ENCODE results near the gene RXFP2. TPM values are rescaled to one million over a fixed set of nuclear protein-coding genes. Genes with fewer than 3 reads are reported as not detected.

RXFP2 gene
- polyA plus RNA-seq, 1 of the 3 experiments (the other 2 are of a cell fraction): not detected

DNA sequence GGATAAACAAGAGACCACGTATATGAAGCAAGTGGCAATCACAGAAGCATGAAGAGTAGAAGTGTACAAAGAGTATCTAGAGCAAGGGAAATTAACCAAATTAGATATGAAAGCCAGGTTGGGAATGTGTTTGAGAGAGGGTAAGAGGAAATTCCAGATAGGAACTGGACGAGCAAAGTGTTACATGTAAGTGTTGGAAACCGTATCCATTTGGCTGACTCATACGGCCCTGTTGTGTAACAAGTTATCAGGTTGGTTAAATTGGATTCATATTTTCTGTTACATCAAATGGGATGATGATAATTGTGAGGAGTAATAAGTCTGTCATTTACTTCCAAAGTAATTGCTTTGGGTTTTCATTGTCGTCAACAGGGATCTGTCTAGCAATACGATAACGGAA is 46.7 kb downstream of the RXFP2 start:
- ChIA-PET CTCF (interaction anchor here (1.0 to 2.9 kb wide), 2 partner anchors 11 to 549 kb away, joined by 3 to 11 read pairs; no protein-coding TSS in a partner anchor), POLR2A (no interaction called here)
- no peaks in the 10 kb centered on the region for H4K20me1 ChIP-seq (ENCODE audit: insufficient read depth)
- DNase-seq: no peak
- no peaks in the 10 kb centered on the region for H3K9me3 ChIP-seq
- no peaks in the 10 kb centered on the region for H3K79me2 ChIP-seq (ENCODE audit: insufficient read depth)
- H3K27me3 ChIP-seq (ENCODE audit: insufficient read depth): no peaks in the 10 kb centered on the region
- no peak overlapping the region for H3K4me3 ChIP-seq (ENCODE audit: low read depth in 2 of 2, low read length in 1 of 2)
- no peaks in the 10 kb centered on the region for H3F3A ChIP-seq (replicated peaks; ENCODE audit: insufficient read depth)
- no peak overlapping the region for H3K27ac ChIP-seq (ENCODE audit: low read depth in 2 of 2, low read length in 1 of 2)
- 77% methylated on average over 7 of the region's 7 CpGs for WGBS (ENCODE audit: low lambda C conversion rate)
- no peaks in the 10 kb centered on the region for H3K36me3 ChIP-seq (replicated peaks in 1 of 2; ENCODE audit: control insufficient read depth in 1 of 2, insufficient read depth in 2 of 2, low read length in 1 of 2)
- no peaks in the 10 kb centered on the region for H3K4me1 ChIP-seq (ENCODE audit: control insufficient read depth in 1 of 2, insufficient read depth in 2 of 2, low read depth in 1 of 2, low read length in 1 of 2)
- no peak for TF ChIP-seq IRF3 (IDR thresholded peaks at IDR 0.05; ENCODE audit: low read depth, low read length)
- TF ChIP-seq, protein P1, sequence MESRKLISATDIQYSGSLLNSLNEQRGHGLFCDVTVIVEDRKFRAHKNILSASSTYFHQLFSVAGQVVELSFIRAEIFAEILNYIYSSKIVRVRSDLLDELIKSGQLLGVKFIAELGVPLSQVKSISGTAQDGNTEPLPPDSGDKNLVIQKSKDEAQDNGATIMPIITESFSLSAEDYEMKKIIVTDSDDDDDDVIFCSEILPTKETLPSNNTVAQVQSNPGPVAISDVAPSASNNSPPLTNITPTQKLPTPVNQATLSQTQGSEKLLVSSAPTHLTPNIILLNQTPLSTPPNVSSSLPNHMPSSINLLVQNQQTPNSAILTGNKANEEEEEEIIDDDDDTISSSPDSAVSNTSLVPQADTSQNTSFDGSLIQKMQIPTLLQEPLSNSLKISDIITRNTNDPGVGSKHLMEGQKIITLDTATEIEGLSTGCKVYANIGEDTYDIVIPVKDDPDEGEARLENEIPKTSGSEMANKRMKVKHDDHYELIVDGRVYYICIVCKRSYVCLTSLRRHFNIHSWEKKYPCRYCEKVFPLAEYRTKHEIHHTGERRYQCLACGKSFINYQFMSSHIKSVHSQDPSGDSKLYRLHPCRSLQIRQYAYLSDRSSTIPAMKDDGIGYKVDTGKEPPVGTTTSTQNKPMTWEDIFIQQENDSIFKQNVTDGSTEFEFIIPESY (IDR thresholded peaks at IDR 0.05; ENCODE audit: borderline replicate concordance, low read depth): no peak
- TF ChIP-seq FOXJ3 (CRISPR knock-in tag; IDR thresholded peaks at IDR 0.05): no peak
- TF ChIP-seq MEF2A (IDR thresholded peaks at IDR 0.05; ENCODE audit: borderline replicate concordance, low read depth): no peak
- TF ChIP-seq FOSL2 (IDR thresholded peaks at IDR 0.05; ENCODE audit: borderline replicate concordance, low read depth): no peak
- no peak for TF ChIP-seq TEAD4 (IDR thresholded peaks at IDR 0.05; ENCODE audit: borderline replicate concordance, insufficient read depth)
- TF ChIP-seq NRF1 (IDR thresholded peaks at IDR 0.05; ENCODE audit: low read depth, low read length): no peak
- no peak for TF ChIP-seq RAD21 (IDR thresholded peaks at IDR 0.05; ENCODE audit: low read length)
- TF ChIP-seq PBX3 (IDR thresholded peaks at IDR 0.05): no peak
- TF ChIP-seq POLR2AphosphoS5 (IDR thresholded peaks at IDR 0.05; ENCODE audit: low read depth, low read length): no peak
- no peak for TF ChIP-seq EZH2phosphoT487 (IDR thresholded peaks at IDR 0.05; ENCODE audit: borderline replicate concordance, low read depth)
- TF ChIP-seq YY1 (IDR thresholded peaks at IDR 0.05; ENCODE audit: low read depth): no peak
- TF ChIP-seq TAF1 (IDR thresholded peaks at IDR 0.05; ENCODE audit: borderline replicate concordance, low read depth, low read length): no peak
- TF ChIP-seq, protein P2, sequence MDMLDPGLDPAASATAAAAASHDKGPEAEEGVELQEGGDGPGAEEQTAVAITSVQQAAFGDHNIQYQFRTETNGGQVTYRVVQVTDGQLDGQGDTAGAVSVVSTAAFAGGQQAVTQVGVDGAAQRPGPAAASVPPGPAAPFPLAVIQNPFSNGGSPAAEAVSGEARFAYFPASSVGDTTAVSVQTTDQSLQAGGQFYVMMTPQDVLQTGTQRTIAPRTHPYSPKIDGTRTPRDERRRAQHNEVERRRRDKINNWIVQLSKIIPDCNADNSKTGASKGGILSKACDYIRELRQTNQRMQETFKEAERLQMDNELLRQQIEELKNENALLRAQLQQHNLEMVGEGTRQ (IDR thresholded peaks at IDR 0.05; ENCODE audit: borderline replicate concordance, low read depth, low read length): no peak
- H3K4me2 ChIP-seq: no peak overlapping the region
- H2AFZ ChIP-seq (ENCODE audit: low read depth): no peak overlapping the region
- H3K9ac ChIP-seq: no peak overlapping the region
- no peaks in the 10 kb centered on the region for H3K9me2 ChIP-seq

All from SK-N-SH (cell line).